ENCODE results near the gene C2orf49. TPM values are rescaled to one million over a fixed set of nuclear protein-coding genes. Genes with fewer than 3 reads are reported as not detected.

C2orf49 gene
- total and polyA plus RNA-seq, 8 donors, result 6.3 to 22.0 (median 11.0) TPM

- Histone ChIP-seq H3K4me1 (peaks cover 0 to 27% (median 8%) of the 10 kb centered on the region in 4 donors), H3K36me3 (peaks cover 51 to 100% (median 98%) of the 10 kb centered on the region in 4 donors), H3K27ac (no peak overlapping the region), H3K27me3 (no peaks in the 10 kb centered on the region), H3K4me3 (no peak overlapping the region), H3K9me3 (no peaks in the 10 kb centered on the region)
- peak in 1 of 2 donors; percentile 71 for DNase-seq
- TF ChIP-seq, protein P1, sequence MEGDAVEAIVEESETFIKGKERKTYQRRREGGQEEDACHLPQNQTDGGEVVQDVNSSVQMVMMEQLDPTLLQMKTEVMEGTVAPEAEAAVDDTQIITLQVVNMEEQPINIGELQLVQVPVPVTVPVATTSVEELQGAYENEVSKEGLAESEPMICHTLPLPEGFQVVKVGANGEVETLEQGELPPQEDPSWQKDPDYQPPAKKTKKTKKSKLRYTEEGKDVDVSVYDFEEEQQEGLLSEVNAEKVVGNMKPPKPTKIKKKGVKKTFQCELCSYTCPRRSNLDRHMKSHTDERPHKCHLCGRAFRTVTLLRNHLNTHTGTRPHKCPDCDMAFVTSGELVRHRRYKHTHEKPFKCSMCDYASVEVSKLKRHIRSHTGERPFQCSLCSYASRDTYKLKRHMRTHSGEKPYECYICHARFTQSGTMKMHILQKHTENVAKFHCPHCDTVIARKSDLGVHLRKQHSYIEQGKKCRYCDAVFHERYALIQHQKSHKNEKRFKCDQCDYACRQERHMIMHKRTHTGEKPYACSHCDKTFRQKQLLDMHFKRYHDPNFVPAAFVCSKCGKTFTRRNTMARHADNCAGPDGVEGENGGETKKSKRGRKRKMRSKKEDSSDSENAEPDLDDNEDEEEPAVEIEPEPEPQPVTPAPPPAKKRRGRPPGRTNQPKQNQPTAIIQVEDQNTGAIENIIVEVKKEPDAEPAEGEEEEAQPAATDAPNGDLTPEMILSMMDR (IDR thresholded peaks at IDR 0.05), result peak in 3 of 7 experiments; percentile 21 to 40 (median 38)
- TF ChIP-seq POLR2AphosphoS5 (IDR thresholded peaks at IDR 0.05), result no peak
- TF ChIP-seq POLR2A (IDR thresholded peaks at IDR 0.05), result no peak
- no peak for TF ChIP-seq EP300 (IDR thresholded peaks at IDR 0.05)
- intact Hi-C loops (cut with DNase I; ENCODE audit: low total_unique reads), result no loop called here
- 35 to 69% (median 52%) methylated on average over 4 of the region's 4 CpGs for WGBS, 5 donors
These were observed 7.5 kb downstream of the C2orf49 start for GRCh38 chr2:105344704-105345345.

- TF ChIP-seq EP300 (IDR thresholded peaks at IDR 0.05), result no peak
- TF ChIP-seq POLR2AphosphoS5 (IDR thresholded peaks at IDR 0.05), result no peak
- no peak for TF ChIP-seq POLR2A (IDR thresholded peaks at IDR 0.05)
- TF ChIP-seq, protein P1 (IDR thresholded peaks at IDR 0.05), result no peak
- H3K27me3 ChIP-seq, result no peaks in the 10 kb centered on the region
- 96 to 100% (median 97%) methylated on average over 1 of the region's 1 CpG for WGBS, 5 donors
- intact Hi-C loops (cut with DNase I; ENCODE audit: low total_unique reads), result no loop called here
- H3K4me3 ChIP-seq, result no peak overlapping the region
- peaks cover 29 to 94% (median 88%) of the 10 kb centered on the region in 4 donors for H3K36me3 ChIP-seq
- no peak for DNase-seq
- H3K4me1 ChIP-seq, result peaks cover 4 to 17% (median 12%) of the 10 kb centered on the region in 4 donors
- peaks cover 0 to 15% (median 8%) of the 10 kb centered on the region in 4 donors for H3K9me3 ChIP-seq
- no peak overlapping the region for H3K27ac ChIP-seq
These were observed 19.8 kb downstream of the C2orf49 start for GRCh38 chr2:105357122-105357521.

- Histone ChIP-seq H3K9me3 (peaks cover 0 to 15% (median 8%) of the 10 kb centered on the region in 4 donors), H3K36me3 (peaks cover 41 to 94% (median 91%) of the 10 kb centered on the region in 4 donors), H3K27me3 (no peaks in the 10 kb centered on the region), H3K4me1 (peaks cover 4 to 17% (median 12%) of the 10 kb centered on the region in 4 donors), H3K27ac (peak overlapping the region in 2 of 5 donors; percentile 25 to 38), H3K4me3 (no peak overlapping the region)
- TF ChIP-seq POLR2A (IDR thresholded peaks at IDR 0.05) (no peak), EP300 (IDR thresholded peaks at IDR 0.05) (no peak), POLR2AphosphoS5 (IDR thresholded peaks at IDR 0.05) (no peak)
- TF ChIP-seq, protein P1 (IDR thresholded peaks at IDR 0.05), result no peak
- intact Hi-C loops (cut with DNase I; ENCODE audit: low total_unique reads), result no loop called here
- 25 to 49% (median 28%) methylated on average over 6 of the region's 6 CpGs for WGBS, 5 donors
- DNase-seq, result no peak
These were observed 21.3 kb downstream of the C2orf49 start for GRCh38 chr2:105358593-105358992.

GRCh38 chr2:105361102-105361889 lies 24.0 kb downstream of the C2orf49 start:
- H3K27me3 ChIP-seq, result no peaks in the 10 kb centered on the region
- peak overlapping the region in 1 of 5 donors; percentile 7 for H3K27ac ChIP-seq
- TF ChIP-seq EP300 (IDR thresholded peaks at IDR 0.05) (no peak), POLR2A (IDR thresholded peaks at IDR 0.05) (no peak), POLR2AphosphoS5 (IDR thresholded peaks at IDR 0.05) (no peak)
- TF ChIP-seq, protein P1 (IDR thresholded peaks at IDR 0.05), result no peak
- intact Hi-C loops (cut with DNase I; ENCODE audit: low total_unique reads), result no loop called here
- DNase-seq, result peak in 1 of 2 donors; percentile 34
- no peak overlapping the region for H3K4me3 ChIP-seq
- peaks cover 47 to 100% (median 97%) of the 10 kb centered on the region in 4 donors for H3K36me3 ChIP-seq
- peaks cover 4 to 17% (median 12%) of the 10 kb centered on the region in 4 donors for H3K4me1 ChIP-seq
- WGBS, 5 donors, result 67 to 77% (median 68%) methylated on average over 11 of the region's 11 CpGs
- H3K9me3 ChIP-seq, result peaks cover 0 to 11% (median 6%) of the 10 kb centered on the region in 4 donors

Data from stomach (tissue), 9 donors.